ENCODE results near the gene SPAG6. TPM values are rescaled to one million over a fixed set of nuclear protein-coding genes. Genes with fewer than 3 reads are reported as not detected.

SPAG6 gene
- total RNA-seq, 4 donors from 2014 or later, result not detected

- TF ChIP-seq EP300 (IDR thresholded peaks at IDR 0.05) (no peak), CTCF (IDR thresholded peaks at IDR 0.05) (no peak), POLR2A (IDR thresholded peaks at IDR 0.05) (no peak), POLR2AphosphoS5 (IDR thresholded peaks at IDR 0.05) (no peak)
- no peak for ATAC-seq
Measured at GRCh38 chr10:22464966-22465629, 119.8 kb downstream of the SPAG6 start.

GRCh38 chr10:22466763-22467334, 121.6 kb downstream of the SPAG6 start:
- no peak for TF ChIP-seq EP300 (IDR thresholded peaks at IDR 0.05)
- TF ChIP-seq CTCF (IDR thresholded peaks at IDR 0.05), result no peak
- no peak for TF ChIP-seq POLR2AphosphoS5 (IDR thresholded peaks at IDR 0.05)
- no peak for TF ChIP-seq POLR2A (IDR thresholded peaks at IDR 0.05)
- 86 to 87% methylated on average over 3 of the region's 3 CpGs for WGBS, 2 donors (ENCODE audit: low coverage in 1 of 2)
- Histone ChIP-seq H3K9me3 (no peaks in the 10 kb centered on the region), H3K4me1 (no peaks in the 10 kb centered on the region), H3K4me3 (no peak overlapping the region), H3K27ac (no peak overlapping the region), H3K27me3 (peaks cover 9% of the 10 kb centered on the region), H3K36me3 (no peaks in the 10 kb centered on the region)
- ATAC-seq, result no peak

More at GRCh38 chr10:22464966-22465629, 119.8 kb downstream of the SPAG6 start:
- Histone ChIP-seq H3K36me3 (no peaks in the 10 kb centered on the region), H3K27ac (no peak overlapping the region), H3K4me3 (no peak overlapping the region), H3K4me1 (no peaks in the 10 kb centered on the region), H3K9me3 (no peaks in the 10 kb centered on the region), H3K27me3 (no peaks in the 10 kb centered on the region)
- WGBS, 2 donors (ENCODE audit: low coverage in 1 of 2), result 87 to 92% methylated on average over 4 of the region's 5 CpGs

Small RNA genes within 50 kb of the gene (small RNA-seq; reads per million reads assigned to genes)
- gene AL158211.3, result 0 reads per million in 4 donors

Other genes starting within 250 kb of the SPAG6 start
- gene EBLN1, start 127.5 kb upstream of the SPAG6 start, total RNA-seq, result not detected
- 10 to 100 TPM; 17.5 to 68.6 (median 24.6) TPM for gene COMMD3, start 29.1 kb upstream of the SPAG6 start, total RNA-seq
- 100 to 1,000 TPM in 2 of 4 donors, 10 to 100 TPM in 2; 70.5 to 108 (median 94.3) TPM for gene BMI1, start 24.4 kb upstream of the SPAG6 start, total RNA-seq